Kidney epithelial cell (primary cell): Measurements from ENCODE around the gene AGPAT3. TPM values are rescaled to one million over a fixed set of nuclear protein-coding genes. Genes with fewer than 3 reads are reported as not detected.
"Not testable (repeated sequence)": the region's sequence is repeated elsewhere in the genome, so short reads cannot be mapped to it uniquely, and the experiment has no call there.

Source experiments
- DNase-seq: peaks from one replicate; pipeline ENCODE4 v3.0.0-alpha.2; 2010; ENCODE audit warnings: low read depth
- H3K27me3 ChIP-seq: 2 replicates; pipeline ENCODE4 v1.6.0; 2011; ENCODE audit warnings: low read length; ENCODE audit not compliant: control insufficient read depth, insufficient read depth
- H3K36me3 ChIP-seq: 2 replicates; pipeline ENCODE4 v1.5.1; 2011; ENCODE audit warnings: low read length; ENCODE audit not compliant: control insufficient read depth, insufficient read depth
- H3K4me3 ChIP-seq: 2 replicates; pipeline ENCODE4 v1.5.1; 2011; ENCODE audit warnings: low read depth, mild to moderate bottlenecking, control low read depth, low read length
- CTCF ChIP-seq: IDR thresholded peaks from 2 replicates; pipeline ENCODE4 v1.5.1; 2011; ENCODE audit warnings: mild to moderate bottlenecking, moderate library complexity, low read length, control low read depth, inconsistent platforms; ENCODE audit not compliant: insufficient read depth, poor library complexity, severe bottlenecking
- total RNA-seq: library from RNA; depleted of rRNA; stranded (reverse); fragments of >200 nt; gene quantifications from 2 replicates; pipeline ENCODE4 v1.2.3, GENCODE V29; 2015

Gene AGPAT3
- total RNA-seq, 1 donor from 2014 or later = 62.3 TPM

- Histone ChIP-seq H3K4me3 (no peak overlapping the region), H3K36me3 (no peaks in the 10 kb centered on the region), H3K27me3 (peaks cover 2% of the 10 kb centered on the region)
- TF ChIP-seq CTCF = no peak
- DNase-seq = no peak
Measured at GRCh38 chr21:43840259-43840658, 24.8 kb upstream of the AGPAT3 start.

- H3K4me3 ChIP-seq = no peak overlapping the region
- no peak for TF ChIP-seq CTCF
- no peaks in the 10 kb centered on the region for H3K27me3 ChIP-seq
- H3K36me3 ChIP-seq = no peaks in the 10 kb centered on the region
- no peak for DNase-seq
Measured at GRCh38 chr21:43842742-43843141, 22.3 kb upstream of the AGPAT3 start.

- not testable (repeated sequence) for H3K36me3 ChIP-seq, DNase-seq, H3K4me3 ChIP-seq, H3K27me3 ChIP-seq
Measured at GRCh38 chr21:43844906-43845305, 20.1 kb upstream of the AGPAT3 start.

- no peaks in the 10 kb centered on the region for H3K27me3 ChIP-seq
- no peaks in the 10 kb centered on the region for H3K36me3 ChIP-seq
- no peak for TF ChIP-seq CTCF
- no peak for DNase-seq
- H3K4me3 ChIP-seq = no peak overlapping the region
Measured at GRCh38 chr21:43845386-43845785, 19.6 kb upstream of the AGPAT3 start.

- Histone ChIP-seq H3K36me3 (no peaks in the 10 kb centered on the region), H3K4me3 (no peak overlapping the region), H3K27me3 (no peaks in the 10 kb centered on the region)
- DNase-seq = no peak
- no peak for TF ChIP-seq CTCF
Measured at GRCh38 chr21:43846430-43846829, 18.6 kb upstream of the AGPAT3 start.

- peaks cover 2% of the 10 kb centered on the region for H3K27me3 ChIP-seq
- TF ChIP-seq CTCF = no peak
- DNase-seq = no peak
- no peak overlapping the region for H3K4me3 ChIP-seq
- H3K36me3 ChIP-seq = no peaks in the 10 kb centered on the region
Measured at GRCh38 chr21:43847301-43847700, 17.7 kb upstream of the AGPAT3 start.
